Heart left ventricle (tissue), 16 donors: ENCODE results near the gene LRRC15. TPM values are rescaled to one million over a fixed set of nuclear protein-coding genes. Genes with fewer than 3 reads are reported as not detected.

ENCODE experiments used
- ATAC-seq, 4 donors: fragments of 200-7000 bp; cut with Tn5 transposase; one replicate each; pipeline ENCODE4 v1.9.1; 2020 to 2022; ENCODE audit warnings: moderate library complexity in 4 of 4, mild to moderate bottlenecking in 3 of 4, moderate number of reproducible peaks in 1 of 4
- DNase-seq, 5 donors: peaks; one replicate each; pipeline ENCODE4 v3.0.0-alpha.2; 2020
- H3K27ac ChIP-seq, 12 donors: fragments of 200-600 bp; sonication (generic) in 4 of 12; one replicate each; pipeline versions ENCODE4 v1.5.0 to v1.8.0; 2016 to 2022; ENCODE audit warnings: mild to moderate bottlenecking in 2 of 12
- H3K27me3 ChIP-seq, 9 donors: fragments of 200-600 bp; sonication (generic) in 2 of 9; one replicate each; pipeline versions ENCODE4 v1.5.1 to v1.8.0; 2016 to 2022; ENCODE audit warnings: mild to moderate bottlenecking in 3 of 9
- H3K36me3 ChIP-seq, 9 donors: fragments of 200-600 bp; sonication (generic) in 2 of 9; one replicate each; pipeline versions ENCODE4 v1.5.0 to v1.8.0; 2018 to 2022; ENCODE audit warnings: mild to moderate bottlenecking in 2 of 9
- H3K4me1 ChIP-seq, 12 donors: fragments of 200-600 bp; sonication (generic) in 4 of 12; one replicate each; pipeline versions ENCODE4 v1.5.0 to v1.8.0; 2016 to 2022; ENCODE audit warnings: mild to moderate bottlenecking in 3 of 12
- H3K4me3 ChIP-seq, 12 donors: fragments of 200-600 bp; sonication (generic) in 4 of 12; one replicate each; pipeline versions ENCODE4 v1.5.0 to v1.8.0; 2017 to 2022; ENCODE audit warnings: mild to moderate bottlenecking in 9 of 12, moderate library complexity in 4 of 12
- H3K9me3 ChIP-seq, 12 donors: fragments of 200-600 bp; sonication (generic) in 4 of 12; one replicate each; pipeline versions ENCODE4 v1.5.0 to v1.8.0; 2016 to 2022; ENCODE audit warnings: mild to moderate bottlenecking in 1 of 12
- POLR2A ChIP-seq, 2 donors: fragments of 450-650 bp; IDR thresholded peaks; one replicate each; pipeline ENCODE4 v1.6.1; 2017; ENCODE audit warnings: antibody characterized with exemption in 2 of 2, mild to moderate bottlenecking in 2 of 2, moderate library complexity in 2 of 2
- WGBS, 4 donors: extraction: QIAGEN DNeasy Blood & Tissue Kit in 2 of 4; methylation state at CpG; one replicate each; pipeline versions ENCODE4 v1.1.5 to v1.1.7; 2013 to 2018; 5-methylcytosine and 5-hydroxymethylcytosine counted together
- intact Hi-C, 10 donors: fragments of 100-400 bp; cut with DNase I; formaldehyde crosslinking; loops; one replicate each; pipeline versions ENCODE4 v1.11.1 to v1.14.2; 2022
- polyA plus RNA-seq, 2 donors: library from polyadenylated mRNA; stranded (reverse); fragments of 200-250 nt; gene quantifications; one replicate each; pipeline ENCODE4 v1.2.3, GENCODE V29; 2013
- total RNA-seq, 9 donors: library from RNA; depleted of rRNA in 2 of 9; stranded (reverse); fragments of >200 nt in 2 of 9; fragmentation: NEBNext Ultra II Directional in 3 of 9; extraction: Animal tissue kit (Norgen Biotek cat#: 25700) in 3 of 9; gene quantifications; one replicate each; pipeline versions ENCODE4 v1.1.0 to v1.2.4, GENCODE V29; 2016 to 2023
- TF ChIP-seq, protein P1 (sequence below), 12 donors: fragments of 200-600 bp; sonication (generic) in 4 of 12; IDR thresholded peaks; one replicate each; pipeline versions ENCODE4 v1.5.0 to v1.8.0; 2018 to 2022; ENCODE audit warnings: antibody characterized with exemption in 12 of 12, mild to moderate bottlenecking in 5 of 12
- donor health status: ischemic (EF 13 %, LVEDD 7.1; RV severe dilation, severe dysfunction).
- donor health status: healthy with polysubstance abuse.
- donor health status: DM: no; HTN: yes; CAD: no.
- donor health status: DM: no; HTN: no; CAD: no.
- donor health status: ischemic (EF 25% LVEDD 6.9; RV normal size, moderate dysfunction).
- donor health status: ischemic (EF 25% LVEDD 5.7; RV mildly dilated, moderate dysfunction).
- donor health status: healthy.
- donor health status: DM: yes; HTN: yes; CAD: no.
- donor health status: ischemic (EF 35%, LVEDD 5.7; RV mildly dilated, moderate dysfunction).
- donor health status: nonischemic (EF 11% LVEDD 7.7; RV severe dilation, severe dysfunction).
- donor health status: DM: yes; HTN: yes; CAD: no.
- donor health status: PGD.
- donor health status: ischemic (EF 29% LVEDD 5.4; RV normal size, mild dysfunction).
- donor health status: nonischemic (EF 23%, LVEDD 6.1; RV moderate dilation, normal function).

The LRRC15 gene
- total and polyA plus RNA-seq, 11 donors, result 0.04 to 1.9 (median 0.12) TPM; not detected in 1

DNA sequence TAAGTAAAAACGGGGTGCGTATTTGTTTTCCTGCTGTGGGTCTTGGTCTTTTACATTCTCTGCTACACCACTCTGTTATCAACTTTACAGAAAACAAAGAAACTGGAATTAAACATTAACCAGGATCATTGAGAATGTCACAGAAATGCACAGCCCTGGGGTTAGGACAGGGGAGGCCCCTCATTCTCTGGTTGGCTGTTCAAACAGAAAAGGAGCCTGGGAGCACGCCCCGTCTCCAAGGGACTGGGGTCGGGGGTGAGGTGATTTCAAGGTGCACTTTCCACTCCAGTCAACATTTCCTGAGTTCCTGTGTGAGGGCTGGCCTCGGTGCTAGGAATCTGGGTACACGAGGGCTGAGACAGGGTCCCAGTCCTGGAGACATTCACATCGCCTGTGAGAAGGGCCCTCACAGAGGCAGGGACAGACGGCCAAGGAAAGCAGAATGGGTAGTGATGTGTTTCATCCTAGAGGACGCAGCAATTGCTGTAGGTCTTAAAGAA, 48.7 kb downstream of the LRRC15 start:
- WGBS, 4 donors, result 82 to 86% (median 85%) methylated on average over 10 of the region's 10 CpGs
- H3K27me3 ChIP-seq, result peaks cover 0 to 45% (median 14%) of the 10 kb centered on the region in 9 donors
- H3K36me3 ChIP-seq, result no peaks in the 10 kb centered on the region
- TF ChIP-seq, protein P1, sequence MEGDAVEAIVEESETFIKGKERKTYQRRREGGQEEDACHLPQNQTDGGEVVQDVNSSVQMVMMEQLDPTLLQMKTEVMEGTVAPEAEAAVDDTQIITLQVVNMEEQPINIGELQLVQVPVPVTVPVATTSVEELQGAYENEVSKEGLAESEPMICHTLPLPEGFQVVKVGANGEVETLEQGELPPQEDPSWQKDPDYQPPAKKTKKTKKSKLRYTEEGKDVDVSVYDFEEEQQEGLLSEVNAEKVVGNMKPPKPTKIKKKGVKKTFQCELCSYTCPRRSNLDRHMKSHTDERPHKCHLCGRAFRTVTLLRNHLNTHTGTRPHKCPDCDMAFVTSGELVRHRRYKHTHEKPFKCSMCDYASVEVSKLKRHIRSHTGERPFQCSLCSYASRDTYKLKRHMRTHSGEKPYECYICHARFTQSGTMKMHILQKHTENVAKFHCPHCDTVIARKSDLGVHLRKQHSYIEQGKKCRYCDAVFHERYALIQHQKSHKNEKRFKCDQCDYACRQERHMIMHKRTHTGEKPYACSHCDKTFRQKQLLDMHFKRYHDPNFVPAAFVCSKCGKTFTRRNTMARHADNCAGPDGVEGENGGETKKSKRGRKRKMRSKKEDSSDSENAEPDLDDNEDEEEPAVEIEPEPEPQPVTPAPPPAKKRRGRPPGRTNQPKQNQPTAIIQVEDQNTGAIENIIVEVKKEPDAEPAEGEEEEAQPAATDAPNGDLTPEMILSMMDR (IDR thresholded peaks at IDR 0.05), result no peak
- no peak for TF ChIP-seq POLR2A (IDR thresholded peaks at IDR 0.05)
- peaks cover 0 to 12% (median under 1%) of the 10 kb centered on the region in 12 donors for H3K9me3 ChIP-seq
- H3K27ac ChIP-seq, result no peak overlapping the region
- intact Hi-C loops, result no loop called here
- DNase-seq (no peak), ATAC-seq (no peak)
- H3K4me1 ChIP-seq, result peaks cover 0 to 15% (median 7%) of the 10 kb centered on the region in 12 donors
- H3K4me3 ChIP-seq, result no peak overlapping the region

DNA sequence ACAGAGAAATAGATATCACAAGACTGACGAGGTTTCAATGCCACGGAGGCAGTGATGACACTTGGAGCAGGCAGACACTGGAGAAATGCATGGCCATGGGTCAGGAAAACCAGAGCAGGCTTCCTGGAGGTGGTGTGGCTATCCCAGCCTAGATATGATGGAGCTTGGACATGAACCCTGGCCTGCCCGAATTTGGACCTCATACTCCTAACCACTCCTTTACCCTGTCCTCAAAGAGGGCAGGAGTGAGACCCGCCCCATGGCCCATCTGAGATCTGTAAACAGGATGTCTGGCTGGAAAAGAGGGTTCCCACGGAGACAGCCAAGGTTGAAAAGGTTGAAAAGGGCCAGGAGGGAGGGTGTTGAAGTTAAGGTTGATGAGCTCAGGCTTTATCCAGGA, 49.4 kb downstream of the LRRC15 start:
- no peak for DNase-seq
- no peak for ATAC-seq
- Histone ChIP-seq H3K36me3 (no peaks in the 10 kb centered on the region), H3K27ac (no peak overlapping the region), H3K4me3 (no peak overlapping the region), H3K27me3 (peaks cover 0 to 43% (median 14%) of the 10 kb centered on the region in 9 donors), H3K9me3 (peaks cover 0 to 12% (median under 1%) of the 10 kb centered on the region in 12 donors), H3K4me1 (peaks cover 0 to 22% (median 13%) of the 10 kb centered on the region in 12 donors)
- 71 to 78% (median 77%) methylated on average over 5 of the region's 5 CpGs for WGBS, 4 donors
- intact Hi-C loops, result no loop called here
- TF ChIP-seq POLR2A (IDR thresholded peaks at IDR 0.05), result no peak
- TF ChIP-seq, protein P1 (IDR thresholded peaks at IDR 0.05), result no peak

DNA sequence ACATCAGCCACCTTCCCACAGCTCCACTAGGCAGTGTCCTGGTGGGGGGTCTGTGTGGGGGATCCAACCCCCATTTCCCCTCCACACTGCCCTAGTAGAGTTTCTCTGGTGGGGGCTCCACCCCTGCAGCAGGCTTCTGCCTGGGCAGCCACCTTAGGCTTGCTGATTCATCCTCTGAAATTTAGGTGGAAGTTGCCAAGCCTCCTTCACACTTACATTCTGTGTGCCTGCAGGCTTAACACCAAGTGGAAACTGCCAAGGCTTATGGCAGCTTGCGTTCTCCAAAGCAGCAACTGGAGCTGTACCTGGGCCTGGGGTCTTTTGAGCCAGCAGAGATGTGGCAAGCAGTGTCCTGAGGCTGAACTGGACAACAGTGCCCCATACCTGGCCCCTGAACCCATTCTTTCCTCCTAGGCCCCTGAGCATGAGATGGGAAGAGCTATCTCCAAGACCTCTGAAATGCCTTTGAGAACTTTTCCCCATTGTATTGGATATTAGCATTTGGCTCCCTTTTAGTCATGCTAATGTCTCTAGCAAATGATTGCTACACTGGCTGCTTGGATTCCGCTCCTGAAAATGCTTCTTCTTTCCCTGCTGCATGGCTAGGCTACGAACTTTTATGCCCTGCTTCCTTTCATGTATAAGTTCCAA, 50.9 kb downstream of the LRRC15 start:
- H3K4me1 ChIP-seq, result peaks cover 0 to 28% (median 16%) of the 10 kb centered on the region in 12 donors
- intact Hi-C loops, result loop anchor here in 9 of 10 donors (5.0 to 10.0 kb wide), 11 partner anchors 46 to 656 kb away; partner anchors contain the start of gene HES1 (in 3 of the 9)
- peaks cover 0 to 12% (median under 1%) of the 10 kb centered on the region in 12 donors for H3K9me3 ChIP-seq
- peaks cover 0 to 55% (median 14%) of the 10 kb centered on the region in 9 donors for H3K27me3 ChIP-seq
- DNase-seq (no peak), ATAC-seq (no peak)
- H3K27ac ChIP-seq, result no peak overlapping the region
- H3K36me3 ChIP-seq, result no peaks in the 10 kb centered on the region
- 98 to 100% (median 99%) methylated on average over 3 of the region's 3 CpGs for WGBS, 4 donors
- H3K4me3 ChIP-seq, result no peak overlapping the region
- TF ChIP-seq, protein P1 (IDR thresholded peaks at IDR 0.05), result no peak
- no peak for TF ChIP-seq POLR2A (IDR thresholded peaks at IDR 0.05)

DNA sequence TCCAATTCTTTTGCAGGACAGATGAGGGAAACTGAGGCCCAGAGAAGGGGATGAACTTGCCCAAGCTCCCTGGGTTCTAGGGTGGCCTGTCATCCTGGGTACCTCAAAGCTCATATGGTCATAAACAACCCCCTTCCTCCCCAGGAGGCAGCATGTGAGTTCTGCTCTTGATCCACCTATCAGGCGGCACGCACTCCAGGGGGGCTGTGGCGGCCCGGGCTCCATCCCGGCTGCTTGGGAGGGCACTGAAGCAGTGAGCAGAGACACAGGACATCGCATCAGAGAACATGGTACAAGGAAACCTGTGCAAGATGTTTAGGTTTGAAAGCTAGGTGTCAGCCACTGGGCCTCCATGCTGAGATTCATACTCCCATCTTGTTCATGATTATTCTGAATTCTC, 52.6 kb downstream of the LRRC15 start:
- no peak for ATAC-seq
- no peak overlapping the region for H3K27ac ChIP-seq
- H3K36me3 ChIP-seq, result no peaks in the 10 kb centered on the region
- H3K4me1 ChIP-seq, result peaks cover 0 to 39% (median 19%) of the 10 kb centered on the region in 12 donors
- peaks cover 0 to 52% (median 14%) of the 10 kb centered on the region in 9 donors for H3K27me3 ChIP-seq
- intact Hi-C loops, result loop anchor here (2.0 to 10.0 kb wide), 12 partner anchors 45 to 655 kb away; partner anchors contain the start of gene HES1 (in 3 of the 10)
- H3K9me3 ChIP-seq, result peaks cover 0 to 12% (median under 1%) of the 10 kb centered on the region in 12 donors
- TF ChIP-seq POLR2A (IDR thresholded peaks at IDR 0.05), result no peak
- TF ChIP-seq, protein P1 (IDR thresholded peaks at IDR 0.05), result no peak
- no peak for DNase-seq
- H3K4me3 ChIP-seq, result no peak overlapping the region
- 83 to 95% (median 92%) methylated on average over 6 of the region's 6 CpGs for WGBS, 4 donors
